ENCODE data around the gene MAB21L1. TPM values are rescaled to one million over a fixed set of nuclear protein-coding genes. Genes with fewer than 3 reads are reported as not detected.

The MAB21L1 gene
- total and polyA plus RNA-seq, 4 donors: under 0.01 to 0.07 (median 0.03) TPM; not detected in 1

DNA sequence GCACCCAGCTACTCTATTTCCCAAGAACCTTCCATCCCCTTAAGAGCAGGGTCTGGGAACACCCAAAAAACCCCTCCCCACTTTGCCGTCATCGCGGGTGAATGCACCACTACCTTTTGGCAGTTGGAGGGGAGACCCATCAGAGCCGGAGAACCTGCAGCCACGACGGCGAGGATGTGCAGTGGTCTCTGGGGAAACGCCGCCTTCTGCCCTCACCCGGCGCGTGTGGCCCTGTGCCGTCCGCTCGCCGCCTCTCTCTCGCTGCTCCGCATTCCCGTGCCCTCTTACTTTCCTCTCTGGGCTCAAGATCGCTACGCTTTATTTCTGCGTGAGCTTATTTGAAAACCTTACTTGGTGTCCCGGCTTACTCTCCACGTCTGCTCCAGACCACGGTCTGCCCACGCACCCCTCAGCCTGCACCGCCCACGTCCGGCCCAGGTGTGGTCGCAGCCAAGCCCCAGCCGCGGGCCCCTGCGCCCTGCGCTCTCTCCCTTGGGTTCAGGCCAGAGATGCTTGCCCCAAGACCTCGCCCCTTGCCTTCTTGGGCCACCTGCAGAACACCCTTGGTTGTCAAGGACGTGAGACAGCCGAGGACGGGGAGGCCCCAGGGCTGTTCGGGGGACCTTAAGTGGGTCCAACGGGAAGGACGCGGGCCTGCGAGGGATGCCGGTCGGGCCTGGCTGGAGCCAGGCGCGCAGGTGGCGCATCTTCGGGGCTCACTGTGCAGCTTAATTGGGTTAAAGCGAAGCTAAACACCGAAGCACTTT, 2.0 kb upstream of the MAB21L1 start:
- Histone ChIP-seq H3K9me3 (ENCODE audit: control insufficient read depth in 4 of 4, low read length in 3 of 4) (no peaks in the 10 kb centered on the region), H3K27ac (ENCODE audit: low read depth in 1 of 2, low read length in 2 of 2) (no peak overlapping the region)

More for the DNA sequence above, 2.0 kb upstream of the MAB21L1 start:
- no peak overlapping the region for H3K4me3 ChIP-seq (ENCODE audit: low read depth in 1 of 3, low read length in 3 of 3)
- peaks cover 5 to 13% (median 11%) of the 10 kb centered on the region in 4 donors for H3K27me3 ChIP-seq (ENCODE audit: control insufficient read depth in 4 of 4, insufficient read depth in 4 of 4, low read length in 3 of 4)
- TF ChIP-seq, protein P1, sequence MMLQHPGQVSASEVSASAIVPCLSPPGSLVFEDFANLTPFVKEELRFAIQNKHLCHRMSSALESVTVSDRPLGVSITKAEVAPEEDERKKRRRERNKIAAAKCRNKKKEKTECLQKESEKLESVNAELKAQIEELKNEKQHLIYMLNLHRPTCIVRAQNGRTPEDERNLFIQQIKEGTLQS (IDR thresholded peaks at IDR 0.05): no peak
- TF ChIP-seq EGR1 (IDR thresholded peaks at IDR 0.05; ENCODE audit: low read depth in 2 of 2) (no peak), YY1 (IDR thresholded peaks at IDR 0.05) (no peak), FOXA2 (IDR thresholded peaks at IDR 0.05) (no peak), RXRA (IDR thresholded peaks at IDR 0.05) (no peak), ZBTB33 (IDR thresholded peaks at IDR 0.05) (no peak), JUND (IDR thresholded peaks at IDR 0.05) (no peak), SP1 (IDR thresholded peaks at IDR 0.05) (no peak), GABPA (IDR thresholded peaks at IDR 0.05 in 1 of 2, conservative IDR thresholded peaks at IDR 0.05 in 1 of 2) (no peak), CTCF (IDR thresholded peaks at IDR 0.05; ENCODE audit: low read depth, low read length, missing input control) (no peak), NR2F2 (IDR thresholded peaks at IDR 0.05) (no peak), FOXA1 (IDR thresholded peaks at IDR 0.05) (no peak), HNF4A (conservative IDR thresholded peaks at IDR 0.05) (no peak), MAX (IDR thresholded peaks at IDR 0.05) (no peak), RAD21 (IDR thresholded peaks at IDR 0.05) (no peak), HNF4G (IDR thresholded peaks at IDR 0.05) (no peak), TAF1 (conservative IDR thresholded peaks at IDR 0.05) (no peak), REST (IDR thresholded peaks at IDR 0.05) (no peak)
- DNase-seq (ENCODE audit: low spot score): no peak
- H3K36me3 ChIP-seq (ENCODE audit: control insufficient read depth in 4 of 4, insufficient read depth in 3 of 4, low read depth in 1 of 4, low read length in 3 of 4): no peaks in the 10 kb centered on the region
- H3K9ac ChIP-seq (ENCODE audit: low read depth in 1 of 2, low read length in 2 of 2): no peak overlapping the region
- peaks cover 2 to 12% (median 9%) of the 10 kb centered on the region in 4 donors for H3K4me1 ChIP-seq (ENCODE audit: control insufficient read depth in 4 of 4, insufficient read depth in 4 of 4, low read length in 3 of 4)
- WGBS: 24% methylated on average over 51 of the region's 51 CpGs

Data from liver (tissue), 9 donors.